H1 (cell line): Measurements from ENCODE around the gene NEURL4. TPM values are rescaled to one million over a fixed set of nuclear protein-coding genes. Genes with fewer than 3 reads are reported as not detected.
"Not testable (repeated sequence)": the region's sequence is repeated elsewhere in the genome, so short reads cannot be mapped to it uniquely, and the experiment has no call there.

ENCODE experiments used
- CTCF ChIA-PET: fragments of 300-600 bp; sonication (Branson Sonifier 250); formaldehyde crosslinking; loops from one replicate; lab custom pipeline; 2021; ENCODE audit not compliant: partially characterized antibody; lab: Charles Lee
- POLR2A ChIA-PET: fragments of 300-600 bp; sonication (Branson Sonifier 250); formaldehyde crosslinking; loops from one replicate; lab custom pipeline; 2021; ENCODE audit warnings: inconsistent platforms; ENCODE audit not compliant: partially characterized antibody; lab: Charles Lee
- DNase-seq, 2 experiments: peaks; one replicate each; pipeline versions ENCODE4 v3.0.0 to v3.0.0-alpha.2; 2010 to 2022; ENCODE audit warnings: low spot score in 2 of 2, low read depth in 1 of 2, mixed read lengths in 1 of 2
- FAIRE-seq: peaks from 2 replicates; lab custom pipeline; 2011; peaks lifted over from hg19 to GRCh38; lab: Jason Lieb, UNC
- H2AFZ ChIP-seq: 2 replicates; pipeline ENCODE4 v1.8.1; 2012; ENCODE audit warnings: low read length, inconsistent platforms
- H2AK5ac ChIP-seq: 2 replicates; pipeline ENCODE4 v1.6.1; 2013; ENCODE audit warnings: low read depth, low read length
- H2BK120ac ChIP-seq: replicated peaks from 2 replicates; pipeline ENCODE3; 2013; ENCODE audit warnings: low read depth, low read length, inconsistent platforms
- H2BK12ac ChIP-seq: 2 replicates; pipeline ENCODE4 v1.6.1; 2013; ENCODE audit warnings: low read depth, low read length
- H2BK15ac ChIP-seq: 2 replicates; pipeline ENCODE4 v1.6.1; 2013; ENCODE audit warnings: low read length
- H2BK20ac ChIP-seq: 2 replicates; pipeline ENCODE4 v1.6.1; 2013; ENCODE audit warnings: low read length
- H2BK5ac ChIP-seq: 2 replicates; pipeline ENCODE4 v1.6.1; 2013; ENCODE audit warnings: low read depth, low read length
- H3K14ac ChIP-seq: 2 replicates; pipeline ENCODE4 v1.6.1; 2013; ENCODE audit warnings: inconsistent platforms; ENCODE audit not compliant: insufficient read length
- H3K18ac ChIP-seq: 2 replicates; pipeline ENCODE4 v1.6.1; 2013; ENCODE audit warnings: low read length; ENCODE audit errors: extremely low read depth
- H3K23ac ChIP-seq: 2 replicates; pipeline ENCODE4 v1.6.1; 2013; ENCODE audit warnings: inconsistent platforms; ENCODE audit not compliant: insufficient read length
- H3K23me2 ChIP-seq: 2 replicates; pipeline ENCODE4 v1.6.1; 2013; ENCODE audit warnings: low read depth, low read length
- H3K27ac ChIP-seq: 2 replicates; pipeline ENCODE4 v1.6.1; 2011; ENCODE audit warnings: low read depth, low read length, inconsistent platforms
- H3K27me3 ChIP-seq, 4 experiments: replicated peaks in 1 of 4; 1 replicate in 1 of 4; 2 replicates in 3 of 4; pipeline versions ENCODE4 v1.6.1 to v1.8.1; 2011 to 2013; ENCODE audit warnings: low read length in 3 of 4, mild to moderate bottlenecking in 3 of 4, inconsistent platforms in 2 of 4, mixed read lengths in 2 of 4, moderate library complexity in 1 of 4; ENCODE audit not compliant: control insufficient read depth in 3 of 4, insufficient read depth in 3 of 4; ENCODE audit errors: extremely low read depth in 1 of 4
- H3K36me3 ChIP-seq, 4 experiments: 2 replicates each; pipeline versions ENCODE4 v1.6.1 to v1.8.1; 2011 to 2013; ENCODE audit warnings: mild to moderate bottlenecking in 4 of 4, low read length in 3 of 4, moderate library complexity in 2 of 4, control low read depth in 1 of 4, inconsistent platforms in 1 of 4; ENCODE audit not compliant: insufficient read depth in 4 of 4, control insufficient read depth in 2 of 4
- H3K4ac ChIP-seq: replicated peaks from 2 replicates; pipeline ENCODE3; 2013; ENCODE audit warnings: low read length, low read depth, mixed read lengths, inconsistent platforms; ENCODE audit not compliant: insufficient read length
- H3K4me1 ChIP-seq, 4 experiments: replicated peaks in 1 of 4; 1 replicate in 1 of 4; 2 replicates in 3 of 4; pipeline versions ENCODE4 v1.6.1 to v1.8.1; 2011 to 2013; ENCODE audit warnings: low read length in 3 of 4, inconsistent platforms in 2 of 4, mixed read lengths in 1 of 4; ENCODE audit not compliant: insufficient read depth in 4 of 4, control insufficient read depth in 3 of 4
- H3K4me2 ChIP-seq, 2 experiments: 2 replicates each; pipeline versions ENCODE4 v1.6.1 to v1.8.1; 2011 to 2013; ENCODE audit warnings: low read depth in 2 of 2, low read length in 2 of 2, control low read depth in 1 of 2, inconsistent platforms in 1 of 2, mild to moderate bottlenecking in 1 of 2; ENCODE audit not compliant: insufficient read depth in 1 of 2
- H3K4me3 ChIP-seq, 4 experiments: fragments of 200-600, 300-600 bp in 1 of 4; sonication (generic), shearing (Covaris generic), sonication (Bioruptor Twin) in 1 of 4; 2 replicates each; pipeline versions ENCODE4 v1.5.1 to v1.8.1; 2011 to 2016; ENCODE audit warnings: low read length in 4 of 4, low read depth in 3 of 4, control low read depth in 2 of 4, inconsistent platforms in 2 of 4, mild to moderate bottlenecking in 2 of 4, mixed read lengths in 1 of 4, moderate library complexity in 1 of 4; ENCODE audit not compliant: insufficient read depth in 2 of 4; ENCODE audit errors: extremely low read depth in 1 of 4
- H3K56ac ChIP-seq: replicated peaks from 2 replicates; pipeline ENCODE3; 2013; ENCODE audit warnings: low read depth, mild to moderate bottlenecking, mixed read lengths, low read length, inconsistent platforms; ENCODE audit not compliant: insufficient read length
- H3K79me1 ChIP-seq: 2 replicates; pipeline ENCODE4 v1.6.1; 2013; ENCODE audit warnings: low read depth, low read length, control low read depth
- H3K79me2 ChIP-seq, 2 experiments: 2 replicates each; pipeline versions ENCODE4 v1.6.1 to v1.8.1; 2012 to 2013; ENCODE audit warnings: low read length in 2 of 2, mild to moderate bottlenecking in 2 of 2, inconsistent platforms in 1 of 2; ENCODE audit not compliant: insufficient read depth in 2 of 2, control insufficient read depth in 1 of 2
- H3K9ac ChIP-seq, 4 experiments: replicated peaks in 1 of 4; 1 replicate in 1 of 4; 2 replicates in 3 of 4; pipeline versions ENCODE4 v1.6.1 to v1.8.1; 2011 to 2013; ENCODE audit warnings: low read depth in 3 of 4, low read length in 3 of 4, control low read depth in 2 of 4, mild to moderate bottlenecking in 2 of 4, moderate library complexity in 2 of 4, inconsistent platforms in 1 of 4; ENCODE audit errors: extremely low read depth in 1 of 4
- H3K9me3 ChIP-seq, 2 experiments: 2 replicates each; pipeline versions ENCODE4 v1.6.1 to v1.8.1; 2012 to 2013; ENCODE audit warnings: mild to moderate bottlenecking in 2 of 2, moderate library complexity in 2 of 2, control low read depth in 1 of 2, inconsistent platforms in 1 of 2, low read depth in 1 of 2, low read length in 1 of 2, mixed read lengths in 1 of 2; ENCODE audit not compliant: insufficient read depth in 2 of 2
- H4K20me1 ChIP-seq, 2 experiments: replicated peaks in 1 of 2; 2 replicates each; pipeline versions ENCODE3 to v1.8.1; 2011 to 2013; ENCODE audit warnings: inconsistent platforms in 2 of 2, low read length in 2 of 2, mild to moderate bottlenecking in 1 of 2; ENCODE audit not compliant: insufficient read depth in 2 of 2, control insufficient read depth in 1 of 2
- H4K5ac ChIP-seq: 2 replicates; pipeline ENCODE4 v1.6.1; 2013; ENCODE audit warnings: low read length, low read depth, mixed read lengths, inconsistent platforms; ENCODE audit not compliant: insufficient read length
- H4K8ac ChIP-seq: 2 replicates; pipeline ENCODE4 v1.8.0; 2013; ENCODE audit warnings: mild to moderate bottlenecking, moderate library complexity, low read length, inconsistent platforms; ENCODE audit not compliant: insufficient read depth; ENCODE audit errors: extremely low read depth
- H4K91ac ChIP-seq: replicated peaks from 2 replicates; pipeline ENCODE3; 2013; ENCODE audit warnings: low read length, mixed read lengths, inconsistent platforms; ENCODE audit not compliant: insufficient read length
- WGBS, 2 experiments: shearing (Covaris generic) in 1 of 2; methylation state at CpG; one replicate each; pipeline versions ENCODE4 v1.1.6 to v1.1.7; 2013 to 2015; ENCODE audit warnings: low lambda C conversion rate in 2 of 2, mixed read lengths in 2 of 2, inconsistent platforms in 1 of 2, low coverage in 1 of 2, missing lambda C conversion rate in 1 of 2; ENCODE audit not compliant: insufficient replicate concordance in 2 of 2, insufficient coverage in 1 of 2, insufficient read length in 1 of 2; ENCODE audit errors: extremely low coverage in 1 of 2, missing lambda C conversion rate in 1 of 2; 5-methylcytosine and 5-hydroxymethylcytosine counted together
- polyA plus RNA-seq, 7 experiments: library from polyadenylated mRNA; depleted of rRNA in 3 of 7; stranded (reverse) in 5 of 7; unstranded in 2 of 7; fragments of >200 nt in 5 of 7; fragments of 200-250 nt in 2 of 7; gene quantifications; 1 replicate in 5 of 7; 2 replicates in 1 of 7; 4 replicates in 1 of 7; pipeline versions ENCODE4 v1.2.1 to v1.2.3, GENCODE V29; 2011 to 2013; ENCODE audit warnings: missing spikeins in 2 of 7, mixed read lengths in 2 of 7
- total RNA-seq: library from RNA; stranded (reverse); fragmentation: NEBNext Ultra II Directional; extraction: Animal tissue kit (Norgen Biotek cat#: 25700); gene quantifications from 2 replicates; pipeline ENCODE4 v1.2.1, GENCODE V29; 2021

NEURL4 gene
- total and polyA plus RNA-seq, 2 of the 8 experiments (the other 6 are each of a cell fraction or from before 2014, with no cell fraction given): 29.6 to 46.8 TPM

- not testable (repeated sequence) for H3K79me2 ChIP-seq, H2BK12ac ChIP-seq, H3K4me2 ChIP-seq, H3K23ac ChIP-seq, DNase-seq, H3K18ac ChIP-seq, H3K4me3 ChIP-seq, H2BK20ac ChIP-seq, H3K14ac ChIP-seq, H4K8ac ChIP-seq, H4K20me1 ChIP-seq, H3K56ac ChIP-seq, H2BK120ac ChIP-seq, H3K9me3 ChIP-seq, H3K36me3 ChIP-seq, H2AK5ac ChIP-seq, H3K9ac ChIP-seq, H4K5ac ChIP-seq, H3K4ac ChIP-seq, H2AFZ ChIP-seq, H3K79me1 ChIP-seq, H3K27ac ChIP-seq, H3K27me3 ChIP-seq, H2BK5ac ChIP-seq, H2BK15ac ChIP-seq, H3K23me2 ChIP-seq, FAIRE-seq, H4K91ac ChIP-seq
- peaks cover 0 to 11% (median 4%) of the 10 kb centered on the region in 4 experiments; a peak in 5 of 7 replicates for H3K4me1 ChIP-seq
- CTCF ChIA-PET: interaction anchor here (0.6 to 0.7 kb wide), 2 partner anchors 35 to 101 kb away, joined by 3 read pairs; no protein-coding TSS in a partner anchor
- POLR2A ChIA-PET: interaction anchor here (0.5 kb wide), 1 partner anchor 27 kb away, joined by 3 read pairs; no protein-coding TSS in a partner anchor
- 91% methylated on average over 6 of the region's 7 CpGs; no CpG with 5 or more reads in 1 of the 2 experiments for WGBS, 2 experiments
Observed at GRCh38 chr17:7365963-7366362, 36.8 kb upstream of the NEURL4 start.
